Tibial nerve (tissue), 3 donors: Measurements from ENCODE around the gene ABHD16B.

Experiments
- CTCF ChIP-seq, 5 experiments: fragments of 200-600 bp in 3 of 5; fragments of 450-650 bp in 2 of 5; sonication (generic) in 3 of 5; IDR thresholded peaks; one replicate each; pipeline ENCODE4 v1.5.1; 2016 to 2019; ENCODE audit warnings: antibody characterized with exemption in 5 of 5, mild to moderate bottlenecking in 3 of 5, moderate library complexity in 2 of 5
- POLR2A ChIP-seq, 2 donors: fragments of 450-650 bp; IDR thresholded peaks; one replicate each; pipeline ENCODE4 v1.6.1; 2017; ENCODE audit warnings: antibody characterized with exemption in 2 of 2, mild to moderate bottlenecking in 2 of 2, moderate library complexity in 2 of 2

- TF ChIP-seq CTCF (IDR thresholded peaks at IDR 0.05) (no peak), POLR2A (IDR thresholded peaks at IDR 0.05) (no peak)
Measured at GRCh38 chr20:63892402-63892801, 31.1 kb downstream of the ABHD16B start.
